HG03175 (cell line): ENCODE results near the gene TPGS2.
"Not testable (repeated sequence)": the region's sequence is repeated elsewhere in the genome, so short reads cannot be mapped to it uniquely, and the experiment has no call there.

Source experiments
- ATAC-seq: cut with Tn5 transposase; IDR thresholded peaks from one replicate; pipeline ENCODE4 v1.9.1; 2021; ENCODE audit warnings: mild to moderate bottlenecking, moderate library complexity; ENCODE audit not compliant: unreplicated experiment

Gene TPGS2, protein sequence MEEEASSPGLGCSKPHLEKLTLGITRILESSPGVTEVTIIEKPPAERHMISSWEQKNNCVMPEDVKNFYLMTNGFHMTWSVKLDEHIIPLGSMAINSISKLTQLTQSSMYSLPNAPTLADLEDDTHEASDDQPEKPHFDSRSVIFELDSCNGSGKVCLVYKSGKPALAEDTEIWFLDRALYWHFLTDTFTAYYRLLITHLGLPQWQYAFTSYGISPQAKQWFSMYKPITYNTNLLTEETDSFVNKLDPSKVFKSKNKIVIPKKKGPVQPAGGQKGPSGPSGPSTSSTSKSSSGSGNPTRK

DNA sequence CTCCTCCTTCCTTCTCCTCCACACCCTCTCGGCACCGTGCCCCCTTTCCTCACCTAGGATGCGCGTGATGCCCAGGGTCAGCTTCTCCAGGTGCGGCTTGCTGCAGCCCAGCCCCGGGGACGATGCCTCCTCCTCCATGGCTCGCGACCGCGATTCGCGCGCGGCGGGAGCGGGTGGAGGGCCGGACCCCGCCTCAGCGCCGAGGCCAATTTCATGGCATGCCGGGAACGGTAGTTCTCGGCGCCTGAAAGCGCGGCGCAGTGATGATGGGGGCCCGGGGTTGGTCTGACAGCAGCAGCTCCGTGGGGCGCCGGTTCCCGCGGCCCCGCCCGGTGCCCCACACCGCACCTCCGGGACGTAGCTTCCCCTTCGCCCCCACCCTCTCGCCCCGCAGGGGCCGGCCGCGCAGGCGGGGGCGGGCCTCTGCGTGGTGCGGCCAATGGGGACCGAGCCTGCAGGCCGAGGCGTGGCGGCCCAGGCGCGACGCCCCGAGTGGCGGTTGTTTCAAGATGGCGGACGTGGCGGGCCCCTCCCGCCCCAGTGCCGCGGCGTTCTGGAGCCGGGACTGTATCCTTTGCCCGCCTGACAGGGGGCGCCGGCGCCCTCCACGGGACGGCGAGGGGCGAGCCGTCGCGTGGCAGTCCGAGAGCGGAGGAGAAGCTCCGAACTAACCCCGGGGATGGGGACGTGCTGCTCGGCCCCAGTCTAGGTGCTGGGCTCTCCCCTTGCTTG is at the start of gene TPGS2, which contains the start of gene KIAA1328:
TPGS2 (minus strand) TSS at position 373 of the 732 bp plus-strand sequence; CDS start at position 138, 235 bp downstream.
KIAA1328 (plus strand) TSS at position 498 of the 732 bp plus-strand sequence; CDS start at position 510, 12 bp downstream.
- peak; percentile 92 for ATAC-seq

DNA sequence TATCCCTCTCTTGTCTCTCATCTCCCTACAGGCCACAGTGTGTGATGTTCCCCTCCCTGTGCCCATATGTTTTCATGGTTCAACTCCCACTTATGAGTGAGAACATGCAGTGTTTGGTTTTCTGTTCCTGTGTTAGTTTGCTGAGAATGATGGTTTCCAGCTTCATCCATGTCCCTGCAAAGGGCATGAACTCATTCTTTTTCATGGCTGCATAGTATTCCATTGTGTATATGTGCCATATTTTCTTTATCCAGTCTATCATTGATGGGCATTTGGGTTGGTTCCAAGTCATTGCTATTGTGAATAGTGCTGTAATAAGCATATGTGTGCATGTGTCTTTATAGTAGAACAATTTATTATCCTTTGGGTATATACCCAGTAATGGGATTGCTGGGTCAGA is 45.0 kb upstream of the TPGS2 start:
- ATAC-seq, result not testable (repeated sequence)

DNA sequence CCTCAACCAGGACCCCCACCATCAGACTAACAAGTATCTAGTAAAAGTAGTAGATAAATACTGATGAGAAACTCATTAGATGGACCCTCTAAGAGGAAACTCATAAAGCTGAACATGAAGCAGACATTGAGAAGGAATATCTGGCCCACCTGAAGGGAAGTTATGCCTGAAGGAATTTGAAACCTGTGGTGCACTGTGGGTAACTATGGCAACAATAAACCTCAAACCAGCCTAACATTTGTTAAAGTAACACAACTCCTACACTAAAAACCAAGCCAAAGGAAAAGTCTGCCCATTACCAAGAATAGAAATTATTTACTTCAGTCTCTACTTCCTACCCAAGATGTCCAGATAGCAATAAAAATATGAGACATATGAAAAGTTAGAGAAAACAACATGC is 43.5 kb upstream of the TPGS2 start:
- no peak for ATAC-seq

DNA sequence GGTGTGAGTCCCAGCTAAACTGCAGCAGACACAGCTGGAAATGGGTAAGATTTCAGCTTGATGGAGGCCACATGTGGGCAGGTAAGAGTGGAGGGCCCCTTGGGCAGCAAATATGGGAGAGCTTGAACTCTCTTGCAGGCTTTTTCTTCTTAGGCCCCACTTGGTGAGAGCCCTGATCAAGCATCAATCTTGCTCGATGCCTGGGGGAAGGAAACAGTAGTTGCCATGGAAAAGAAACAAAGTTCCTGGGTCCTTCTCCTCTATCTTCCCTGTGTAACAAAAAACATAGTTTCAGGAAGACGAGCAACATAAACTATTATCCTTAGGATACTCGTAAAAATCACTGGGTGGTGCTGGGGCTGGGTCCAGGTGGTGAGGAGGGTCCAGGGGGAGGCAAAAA is 43.0 kb upstream of the TPGS2 start:
- ATAC-seq, result no peak

DNA sequence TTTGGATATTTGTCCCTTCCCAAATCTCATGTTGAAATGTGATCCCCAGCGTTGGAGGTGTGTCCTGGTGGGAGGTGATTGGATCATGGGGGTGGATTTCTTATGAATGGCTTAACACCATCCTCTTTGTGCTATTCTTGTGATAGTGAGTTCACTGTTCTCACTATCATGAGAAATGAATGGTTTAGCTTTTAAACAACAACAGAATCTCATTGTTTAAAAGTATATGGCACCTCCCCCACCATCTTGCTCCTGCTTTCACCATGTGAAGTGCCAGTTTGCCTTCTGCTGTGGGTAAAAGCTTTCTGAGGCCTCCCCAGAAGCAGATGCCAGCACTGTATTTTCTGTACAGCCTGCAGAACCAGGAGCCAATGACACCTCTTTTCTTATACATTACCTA is 38.3 kb upstream of the TPGS2 start:
- ATAC-seq, result no peak

DNA sequence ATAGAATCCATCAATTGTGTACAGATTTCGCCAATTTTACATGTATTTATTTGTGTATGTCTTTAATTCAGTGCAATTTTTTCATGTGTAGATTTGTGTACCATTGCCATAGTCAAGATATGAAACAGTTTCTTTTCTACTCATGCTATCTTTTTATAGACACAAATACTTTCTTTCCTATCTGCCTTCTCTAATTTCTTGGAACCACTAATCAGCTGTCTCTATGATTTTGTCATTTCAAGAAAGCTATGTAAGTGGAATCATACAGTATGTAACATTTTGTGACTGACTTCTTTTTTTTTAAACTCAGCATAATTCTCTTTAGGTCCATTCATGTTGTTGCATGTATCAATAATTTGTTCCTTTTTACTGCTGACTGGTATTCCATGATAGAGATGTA is 33.4 kb upstream of the TPGS2 start:
- ATAC-seq, result no peak

DNA sequence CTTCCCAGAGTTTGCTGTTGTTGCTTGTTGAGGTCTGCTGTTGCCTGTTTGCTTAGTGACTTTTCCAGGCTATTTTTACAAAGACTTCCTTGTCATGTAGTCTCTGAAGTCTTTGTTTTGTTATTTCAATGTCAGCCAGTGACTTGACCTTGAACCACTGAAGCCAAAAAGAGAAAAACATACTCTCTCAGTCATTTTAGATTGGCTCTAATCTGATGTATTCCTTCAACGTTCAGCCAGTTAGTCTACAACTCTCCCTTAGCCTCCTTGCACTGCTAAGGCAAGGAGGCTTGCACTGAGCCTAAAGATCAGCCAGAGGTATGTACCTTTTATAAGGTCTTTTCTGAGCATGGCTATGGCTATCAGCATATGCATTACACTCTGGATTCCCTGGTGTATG is 28.0 kb upstream of the TPGS2 start:
- ATAC-seq, result no peak

DNA sequence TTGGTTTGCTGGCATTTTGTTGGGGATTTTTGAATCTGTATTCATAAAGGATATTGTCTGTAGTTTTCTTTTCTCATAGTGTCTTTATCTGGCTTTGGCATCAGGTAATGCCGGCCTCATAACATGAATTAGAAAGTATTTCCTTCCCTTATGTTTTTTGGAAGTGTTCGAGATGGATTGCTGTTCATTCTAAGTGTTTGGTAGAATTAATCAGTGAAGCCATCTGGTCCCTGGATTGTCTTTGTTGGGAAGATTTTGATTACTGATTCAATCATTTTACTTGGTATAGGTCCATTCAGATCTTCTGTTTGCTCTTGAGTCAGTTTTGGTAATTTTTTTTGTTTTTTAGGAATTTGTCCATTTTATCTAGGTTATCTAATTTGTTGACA is 22.4 kb upstream of the TPGS2 start:
- no peak for ATAC-seq

DNA sequence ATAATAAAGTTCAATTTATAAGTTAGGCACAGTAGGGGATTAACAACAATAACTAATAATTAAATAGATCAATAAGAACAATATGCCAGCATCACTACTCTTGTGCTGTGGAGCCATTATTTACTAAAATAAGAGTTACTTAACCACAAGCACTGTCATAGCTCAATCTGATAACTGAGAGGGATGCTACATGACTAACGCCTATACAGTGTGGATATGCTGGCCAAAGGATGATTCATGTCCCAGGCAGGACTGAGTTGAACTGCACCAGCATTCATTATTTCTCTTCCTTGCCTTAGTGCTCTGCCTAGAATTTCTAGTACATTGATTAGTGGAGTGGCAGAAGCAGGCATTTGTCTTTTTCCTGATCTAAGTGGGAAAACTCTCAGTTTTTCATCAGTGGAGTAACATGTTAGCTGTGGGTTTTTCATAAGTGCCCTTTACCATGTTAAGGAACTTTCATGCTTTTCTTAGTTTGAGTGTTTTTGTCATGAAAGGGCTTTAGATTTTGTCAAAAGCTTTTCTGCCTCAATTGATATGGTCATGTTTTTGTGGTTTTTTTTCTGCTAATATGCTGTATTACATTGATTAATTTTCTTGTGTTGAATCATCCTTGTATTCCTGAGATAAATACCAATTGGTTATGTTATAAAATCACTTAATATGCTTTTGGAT is 21.9 kb upstream of the TPGS2 start:
- ATAC-seq, result no peak

DNA sequence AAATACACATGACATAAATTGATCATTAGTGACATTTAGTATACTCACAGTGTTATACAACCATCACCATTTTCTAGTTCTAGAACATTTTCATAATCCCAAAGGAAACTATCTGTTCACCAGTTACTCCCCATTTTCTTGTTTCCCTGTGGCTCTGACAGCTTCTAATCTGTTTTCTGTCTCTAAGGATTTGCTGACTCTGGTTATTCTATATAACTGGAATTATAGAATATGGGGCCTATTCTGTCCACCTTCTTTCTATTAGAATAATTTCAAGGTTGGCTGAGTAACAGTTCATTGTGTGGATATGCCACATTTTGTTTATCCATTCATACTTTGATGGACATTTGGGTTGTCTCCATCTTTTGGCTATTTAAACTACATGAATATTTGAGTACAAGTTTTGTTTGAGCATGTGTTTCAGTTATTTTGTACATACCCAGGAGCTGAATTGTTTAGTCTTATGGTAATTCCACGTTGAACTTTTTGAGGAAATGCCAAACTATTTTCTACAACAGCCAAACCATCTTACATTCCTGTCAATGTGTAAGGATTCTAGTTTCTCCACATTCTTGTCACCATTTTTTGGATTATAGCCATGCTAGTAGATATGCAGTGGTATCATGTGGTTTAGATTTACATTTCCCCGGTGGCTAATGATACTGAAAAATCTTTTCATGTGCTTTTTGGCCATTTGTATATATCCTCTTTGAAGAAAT is 20.6 kb upstream of the TPGS2 start:
- ATAC-seq, result no peak

DNA sequence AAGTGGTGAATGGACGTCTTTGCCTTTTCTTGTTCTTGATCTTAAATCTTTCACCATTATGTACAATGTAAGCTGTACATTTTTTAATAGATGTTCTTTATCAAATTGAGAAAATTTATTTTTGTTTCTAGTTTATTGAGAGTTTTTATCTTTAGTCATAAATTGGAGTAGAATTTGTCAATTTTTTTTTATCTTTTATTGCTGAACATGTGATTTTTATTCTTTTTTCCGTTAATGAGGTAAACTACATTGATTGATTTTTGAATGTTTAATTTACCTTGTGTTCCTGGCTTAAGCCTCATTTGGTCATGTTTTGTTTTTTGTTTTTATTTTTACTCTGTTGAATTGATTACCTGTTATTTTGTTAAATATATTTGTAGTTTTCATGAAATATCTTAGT is 19.8 kb upstream of the TPGS2 start:
- no peak for ATAC-seq

DNA sequence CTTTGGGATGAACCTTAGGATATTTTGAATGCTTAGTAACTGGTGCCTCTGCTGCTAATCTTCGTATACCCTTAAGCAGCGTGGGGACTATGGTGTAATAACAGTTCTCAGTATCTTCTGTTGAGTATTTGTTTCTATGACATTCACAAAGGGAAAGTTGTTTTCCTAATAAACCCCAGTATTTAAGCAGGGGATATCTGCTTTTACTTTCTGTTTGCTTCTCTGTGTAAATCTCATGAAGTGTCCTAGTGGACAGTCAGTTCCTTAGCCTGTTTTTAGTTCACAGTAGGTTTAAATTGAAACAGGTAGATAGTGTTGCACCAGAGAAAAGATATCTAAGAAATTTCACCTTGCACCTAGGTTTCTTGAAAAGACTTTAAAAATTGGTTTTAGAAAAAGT is 15.0 kb upstream of the TPGS2 start:
- ATAC-seq, result no peak

DNA sequence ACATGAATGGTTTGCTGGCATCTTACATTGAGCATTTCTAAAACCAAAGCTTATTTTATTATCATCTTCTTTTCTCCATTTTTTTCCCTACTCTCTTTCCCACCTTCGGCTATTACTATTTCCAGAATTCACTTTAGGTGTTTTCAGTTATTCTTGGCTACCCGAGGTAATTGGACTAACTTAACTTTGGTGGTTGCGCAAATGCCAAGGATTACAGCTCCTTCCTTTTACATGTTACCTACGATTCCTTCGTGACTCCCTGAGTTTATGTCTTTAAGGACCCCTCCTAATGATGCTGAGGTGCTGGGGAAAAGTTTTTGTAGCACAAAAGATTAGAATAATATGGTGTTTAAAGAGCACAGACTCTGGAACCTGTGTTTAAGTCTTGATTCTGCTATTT is 14.4 kb upstream of the TPGS2 start:
- no peak for ATAC-seq

DNA sequence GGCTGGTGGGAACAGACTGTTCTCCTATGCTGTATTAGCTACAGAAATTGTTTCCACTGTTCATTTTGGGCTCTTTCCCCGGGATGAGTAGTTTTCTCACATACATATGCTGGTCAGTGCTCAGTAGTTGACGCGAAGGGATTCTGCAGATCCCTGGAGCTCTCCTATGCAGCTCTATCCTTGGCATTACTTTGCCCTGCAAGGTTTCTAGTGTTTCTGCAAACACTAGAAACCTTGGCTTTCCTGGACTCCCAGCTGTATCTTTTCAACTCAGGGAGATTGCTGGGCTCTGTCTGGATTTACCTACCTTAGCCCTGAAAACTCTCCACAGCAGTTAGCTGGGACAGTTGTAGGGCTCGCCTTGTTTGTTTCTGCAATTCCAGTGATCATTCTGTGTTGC is 11.0 kb upstream of the TPGS2 start:
- no peak for ATAC-seq

DNA sequence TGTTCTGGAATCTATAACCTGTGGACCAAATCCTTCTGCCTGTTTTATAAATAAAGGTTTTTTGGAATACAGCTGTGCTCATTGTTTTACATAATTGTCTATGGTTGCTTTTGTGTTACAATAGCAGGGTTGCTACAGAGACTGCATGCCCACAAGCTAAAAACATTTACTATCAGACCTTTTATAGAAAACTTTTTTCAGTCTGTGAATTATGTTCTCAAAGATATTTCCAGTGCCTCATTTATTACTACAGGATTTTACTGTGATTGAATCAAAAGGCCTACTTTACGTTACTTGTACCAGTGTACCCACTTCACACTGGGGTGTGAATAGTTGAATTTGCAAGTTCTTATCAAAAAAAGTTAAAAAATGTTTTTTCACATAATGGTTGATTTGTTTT is 7.1 kb upstream of the TPGS2 start:
- ATAC-seq, result no peak

DNA sequence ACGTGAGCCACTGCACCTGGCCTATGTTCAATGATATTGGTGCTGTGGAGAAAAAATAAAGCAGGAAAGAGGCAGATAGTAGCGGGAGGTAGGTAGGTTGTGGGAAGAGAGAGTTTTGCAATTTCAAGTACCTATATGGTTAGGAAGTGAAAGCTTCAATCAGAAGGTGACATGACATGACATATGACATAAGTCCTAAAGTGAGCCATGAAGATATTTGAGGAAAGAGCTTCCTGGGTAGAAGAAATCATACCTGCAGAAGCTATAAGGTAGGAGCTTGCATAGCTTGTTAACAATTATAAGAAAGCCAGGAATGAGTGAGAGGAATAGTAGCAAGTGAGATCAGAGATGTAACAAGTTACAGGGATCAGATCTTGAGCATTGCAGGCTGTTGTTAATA is 4.3 kb upstream of the TPGS2 start:
- no peak for ATAC-seq

DNA sequence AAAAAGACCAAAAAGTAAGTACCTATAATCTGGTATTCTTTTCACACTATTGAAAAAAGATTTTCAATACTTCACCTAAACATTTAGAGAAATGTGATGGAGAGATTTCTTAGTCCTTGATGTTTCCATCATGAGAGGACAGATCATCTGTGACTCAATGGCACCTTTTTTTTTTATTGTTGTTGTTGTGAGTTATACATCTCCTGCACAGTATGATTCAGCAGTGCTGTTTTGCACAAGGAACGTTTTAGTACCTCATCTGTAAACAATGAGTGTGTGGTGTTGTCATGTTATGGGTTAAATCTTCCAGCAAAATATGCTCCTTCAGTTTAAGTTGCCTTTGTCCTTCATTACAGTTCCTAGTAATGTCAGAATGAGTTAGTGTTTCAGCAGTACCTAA is 2.3 kb upstream of the TPGS2 start:
- no peak for ATAC-seq

DNA sequence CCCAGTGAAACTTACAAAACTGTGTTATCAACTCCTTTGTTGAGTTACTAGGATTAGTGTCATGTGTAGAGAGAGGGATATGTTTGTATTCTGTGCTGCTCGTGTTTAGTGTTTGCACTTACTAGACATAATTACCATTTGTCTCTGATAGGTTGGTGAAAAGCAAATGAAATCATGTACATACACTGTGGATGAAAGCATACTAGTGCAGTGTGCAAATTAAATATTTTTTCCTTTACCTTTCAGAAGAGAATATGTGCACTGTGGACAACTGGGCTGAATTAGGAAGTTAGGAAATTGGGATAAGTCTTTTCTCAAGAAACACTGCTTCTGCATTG is 1.3 kb upstream of the TPGS2 start:
- ATAC-seq, result no peak

DNA sequence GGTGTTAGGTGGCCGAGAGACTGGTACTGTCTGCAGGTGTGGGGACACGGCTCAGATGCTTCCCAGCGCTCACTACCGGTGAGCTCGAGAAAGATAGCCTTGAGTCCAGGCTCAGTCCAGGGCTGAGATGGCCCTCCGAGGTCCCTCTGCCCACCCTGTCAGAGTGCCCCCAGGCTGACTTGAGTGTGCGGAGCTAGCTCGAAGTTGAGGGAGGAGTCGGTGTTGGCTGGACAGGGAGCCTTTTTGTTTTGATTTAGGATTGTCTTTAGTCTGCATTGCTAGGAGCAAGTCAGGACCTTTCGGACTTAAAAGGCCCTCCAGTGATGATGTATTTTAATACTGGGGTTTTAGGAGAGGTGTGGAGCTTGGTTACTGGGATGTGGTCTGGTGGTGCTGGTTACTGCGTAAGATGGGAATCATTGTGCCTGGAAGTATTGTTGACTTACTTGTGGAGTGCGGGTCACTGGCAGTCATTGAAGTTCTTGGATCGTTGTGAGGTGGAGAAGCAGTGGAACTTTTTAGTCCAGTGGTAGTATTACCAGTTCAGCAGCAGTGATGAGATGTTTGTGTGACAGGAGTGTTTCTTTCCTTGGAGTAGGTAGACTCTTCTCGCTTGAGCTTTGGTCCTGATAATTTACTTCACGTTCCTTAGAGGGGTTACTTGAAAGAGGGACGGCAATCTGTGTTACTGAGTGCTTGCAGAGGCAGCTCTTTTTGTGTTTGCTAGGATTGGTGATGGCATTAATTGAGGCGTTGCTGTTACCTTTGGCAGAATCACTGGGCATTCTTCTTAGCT is 758 bp upstream of the TPGS2 start:
- no peak for ATAC-seq

DNA sequence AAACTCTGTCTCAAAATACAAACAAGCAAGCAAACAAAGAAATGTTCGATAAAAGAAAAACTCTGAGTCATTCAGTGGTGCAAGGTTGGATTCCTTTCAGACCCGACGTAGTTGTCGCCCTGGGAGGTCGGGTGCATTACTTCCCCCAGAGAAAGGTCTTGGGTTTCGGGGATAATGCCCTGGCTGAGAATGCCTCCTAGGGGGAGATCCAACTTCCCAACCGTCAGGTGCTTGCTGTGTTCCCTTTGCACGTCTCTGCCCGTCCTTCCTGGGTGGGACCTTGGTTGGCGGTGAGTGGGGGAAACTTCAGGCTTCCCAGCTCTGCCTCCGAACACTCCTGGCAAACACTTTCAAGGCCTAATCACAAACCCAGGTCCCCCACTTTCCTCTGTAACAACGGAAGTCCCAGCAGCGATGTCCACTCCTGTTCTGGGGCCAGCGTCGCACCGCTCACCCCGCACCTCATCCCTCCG is 609 bp downstream of the TPGS2 start:
- ATAC-seq, result peak; percentile 3

DNA sequence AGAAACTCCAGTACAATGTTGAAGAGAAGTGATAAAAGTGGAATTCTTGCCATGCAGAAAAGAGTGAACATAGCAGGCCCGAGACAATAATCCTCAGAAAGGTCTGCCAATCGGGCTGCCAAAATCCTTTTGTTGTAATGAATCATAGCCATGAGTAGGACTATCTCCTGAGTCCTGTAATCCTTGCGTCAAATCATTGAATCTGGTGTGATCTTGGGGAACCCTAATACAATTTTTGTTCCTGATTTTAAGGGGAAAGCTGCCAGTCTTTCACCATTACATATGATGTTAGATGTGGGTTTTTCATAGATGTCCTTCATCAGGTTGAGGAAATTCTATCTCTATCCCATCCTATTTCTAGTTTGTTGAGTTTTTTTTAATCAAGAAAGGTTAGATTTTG is 2.2 kb downstream of the TPGS2 start:
- no peak for ATAC-seq
